ENCODE data around the gene DOCK11.

- TF ChIP-seq GATA2 (IDR thresholded peaks at IDR 0.05; ENCODE audit: low read depth, low read length): no peak
- TF ChIP-seq GATA3 (IDR thresholded peaks at IDR 0.05; ENCODE audit: low read depth, low read length): no peak
These were observed 223.1 kb downstream of the DOCK11 start for GRCh38 chrX:118718737-118719136.
